Type B pancreatic cell (in vitro differentiated cells): ENCODE data around the gene SKP1. TPM values are rescaled to one million over a fixed set of nuclear protein-coding genes. Genes with fewer than 3 reads are reported as not detected.

ENCODE experiments used
- DNase-seq: peaks from one replicate; pipeline ENCODE4 v3.0.0; 2021; ENCODE audit warnings: mixed read lengths; ENCODE audit not compliant: unreplicated experiment; ENCODE audit errors: extremely low spot score
- H3K27ac Mint-ChIP-seq: 2 replicates; pipeline ENCODE4 v1.8.0; 2021; ENCODE audit warnings: mild to moderate bottlenecking, mixed read lengths
- H3K27me3 Mint-ChIP-seq: 2 replicates; pipeline ENCODE4 v1.8.0; 2021; ENCODE audit warnings: mixed read lengths
- H3K36me3 Mint-ChIP-seq: 2 replicates; pipeline ENCODE4 v1.8.0; 2021; ENCODE audit warnings: mixed read lengths
- H3K4me1 Mint-ChIP-seq: one replicate; pipeline ENCODE4 v1.8.0; 2021; ENCODE audit warnings: mixed read lengths; ENCODE audit not compliant: unreplicated experiment
- H3K4me3 Mint-ChIP-seq: 2 replicates; pipeline ENCODE4 v1.8.0; 2021; ENCODE audit warnings: mild to moderate bottlenecking, mixed read lengths
- H3K9me3 Mint-ChIP-seq: 2 replicates; pipeline ENCODE4 v1.8.0; 2021; ENCODE audit warnings: mixed read lengths
- CTCF ChIP-seq: fragments of 200-600 bp; sonication (generic); conservative IDR thresholded peaks from 2 replicates; pipeline ENCODE4 v1.5.0; 2021; ENCODE audit warnings: antibody characterized with exemption, mild to moderate bottlenecking
- total RNA-seq: library from RNA; stranded (reverse); gene quantifications from 2 replicates; pipeline ENCODE4 v1.2.1, GENCODE V29; 2021; ENCODE audit warnings: low replicate concordance

SKP1 gene
- total RNA-seq, 1 donor from 2014 or later = 332 TPM

- Mint-ChIP-seq H3K9me3 (no peaks in the 10 kb centered on the region), H3K36me3 (peaks cover 9% of the 10 kb centered on the region), H3K4me3 (no peak overlapping the region), H3K4me1 (peaks cover 12% of the 10 kb centered on the region), H3K27ac (no peak overlapping the region), H3K27me3 (no peaks in the 10 kb centered on the region)
- no peak for TF ChIP-seq CTCF
- peak; percentile 40 for DNase-seq
Measured at GRCh38 chr5:134138416-134139376, 38.1 kb downstream of the SKP1 start.

GRCh38 chr5:134136771-134137170, 40.0 kb downstream of the SKP1 start:
- no peak for TF ChIP-seq CTCF
- peaks cover 9% of the 10 kb centered on the region for H3K36me3 Mint-ChIP-seq
- peaks cover 15% of the 10 kb centered on the region for H3K4me1 Mint-ChIP-seq
- H3K9me3 Mint-ChIP-seq = no peaks in the 10 kb centered on the region
- H3K4me3 Mint-ChIP-seq = no peak overlapping the region
- no peaks in the 10 kb centered on the region for H3K27me3 Mint-ChIP-seq
- DNase-seq = peak; percentile 47
- no peak overlapping the region for H3K27ac Mint-ChIP-seq

GRCh38 chr5:134136221-134136631, 40.5 kb downstream of the SKP1 start:
- TF ChIP-seq CTCF = no peak
- Mint-ChIP-seq H3K27ac (no peak overlapping the region), H3K27me3 (no peaks in the 10 kb centered on the region)

GRCh38 chr5:134135091-134135655, 41.6 kb downstream of the SKP1 start:
- no peak overlapping the region for H3K4me3 Mint-ChIP-seq

More at GRCh38 chr5:134136221-134136631, 40.5 kb downstream of the SKP1 start:
- peak; percentile 29 for DNase-seq
- Mint-ChIP-seq H3K36me3 (peaks cover 9% of the 10 kb centered on the region), H3K4me3 (no peak overlapping the region), H3K4me1 (peaks cover 11% of the 10 kb centered on the region), H3K9me3 (no peaks in the 10 kb centered on the region)

GRCh38 chr5:134133995-134134541, 42.7 kb downstream of the SKP1 start:
- H3K36me3 Mint-ChIP-seq = peaks cover 13% of the 10 kb centered on the region
- no peaks in the 10 kb centered on the region for H3K27me3 Mint-ChIP-seq
- no peaks in the 10 kb centered on the region for H3K9me3 Mint-ChIP-seq
- H3K27ac Mint-ChIP-seq = no peak overlapping the region
- TF ChIP-seq CTCF = no peak
- DNase-seq = no peak
- peaks cover 9% of the 10 kb centered on the region for H3K4me1 Mint-ChIP-seq
- no peak overlapping the region for H3K4me3 Mint-ChIP-seq

More at GRCh38 chr5:134135091-134135655, 41.6 kb downstream of the SKP1 start:
- Mint-ChIP-seq H3K36me3 (peaks cover 13% of the 10 kb centered on the region), H3K27ac (no peak overlapping the region), H3K27me3 (no peaks in the 10 kb centered on the region), H3K4me1 (peaks cover 9% of the 10 kb centered on the region), H3K9me3 (no peaks in the 10 kb centered on the region)
- no peak for TF ChIP-seq CTCF
- no peak for DNase-seq
